Liver (tissue), 9 donors: Measurements from ENCODE around the gene NR3C1. TPM values are rescaled to one million over a fixed set of nuclear protein-coding genes. Genes with fewer than 3 reads are reported as not detected.

Source experiments
- DNase-seq: peaks from one replicate; pipeline ENCODE4 v3.0.0-alpha.2; 2017; ENCODE audit warnings: low spot score
- H3K27ac ChIP-seq, 2 donors: one replicate each; pipeline ENCODE4 v1.7.0; 2013; ENCODE audit warnings: inconsistent platforms in 2 of 2, low read length in 2 of 2, control low read depth in 1 of 2, low read depth in 1 of 2, mild to moderate bottlenecking in 1 of 2
- H3K27me3 ChIP-seq, 4 donors: one replicate each; pipeline versions ENCODE4 v1.6.1 to v1.7.0; 2013; ENCODE audit warnings: low read length in 3 of 4, inconsistent platforms in 1 of 4, mild to moderate bottlenecking in 1 of 4, moderate library complexity in 1 of 4; ENCODE audit not compliant: control insufficient read depth in 4 of 4, insufficient read depth in 4 of 4
- H3K36me3 ChIP-seq, 4 donors: one replicate each; pipeline versions ENCODE4 v1.6.1 to v1.7.0; 2013; ENCODE audit warnings: low read length in 3 of 4, mild to moderate bottlenecking in 3 of 4, low read depth in 1 of 4, moderate library complexity in 1 of 4; ENCODE audit not compliant: control insufficient read depth in 4 of 4, insufficient read depth in 3 of 4
- H3K4me1 ChIP-seq, 4 donors: one replicate each; pipeline versions ENCODE4 v1.6.1 to v1.7.0; 2013; ENCODE audit warnings: low read length in 3 of 4, mild to moderate bottlenecking in 3 of 4, moderate library complexity in 1 of 4; ENCODE audit not compliant: control insufficient read depth in 4 of 4, insufficient read depth in 4 of 4
- H3K4me3 ChIP-seq, 3 donors: one replicate each; pipeline versions ENCODE4 v1.6.1 to v1.7.0; 2013; ENCODE audit warnings: low read length in 3 of 3, control low read depth in 1 of 3, low read depth in 1 of 3, mild to moderate bottlenecking in 1 of 3
- H3K9ac ChIP-seq, 2 donors: one replicate each; pipeline ENCODE4 v1.7.0; 2013; ENCODE audit warnings: low read length in 2 of 2, mild to moderate bottlenecking in 2 of 2, moderate library complexity in 2 of 2, control low read depth in 1 of 2, low read depth in 1 of 2
- H3K9me3 ChIP-seq, 4 donors: one replicate each; pipeline versions ENCODE4 v1.6.1 to v1.7.0; 2013; ENCODE audit warnings: low read length in 3 of 4; ENCODE audit not compliant: control insufficient read depth in 4 of 4
- EGR1 ChIP-seq, 2 donors: IDR thresholded peaks; 2 replicates each; pipeline ENCODE4 v1.6.1; 2016 to 2018; ENCODE audit warnings: antibody characterized with exemption in 2 of 2, low read depth in 2 of 2
- FOXA1 ChIP-seq: IDR thresholded peaks from 2 replicates; pipeline ENCODE4 v1.6.1; 2016; ENCODE audit warnings: antibody characterized with exemption
- FOXA2 ChIP-seq: IDR thresholded peaks from 2 replicates; pipeline ENCODE4 v1.6.1; 2016; ENCODE audit warnings: antibody characterized with exemption
- GABPA ChIP-seq, 2 donors: IDR thresholded peaks in 1 of 2; conservative IDR thresholded peaks in 1 of 2; 2 replicates each; pipeline ENCODE4 v1.6.1; 2016; ENCODE audit warnings: antibody characterized with exemption in 2 of 2, mild to moderate bottlenecking in 1 of 2, moderate library complexity in 1 of 2
- HNF4A ChIP-seq, 2 donors: conservative IDR thresholded peaks; 2 replicates each; pipeline ENCODE4 v1.6.1; 2016; ENCODE audit warnings: antibody characterized with exemption in 2 of 2, mild to moderate bottlenecking in 2 of 2
- HNF4G ChIP-seq: IDR thresholded peaks from 2 replicates; pipeline ENCODE4 v1.6.1; 2016; ENCODE audit warnings: antibody characterized with exemption
- JUND ChIP-seq, 2 donors: IDR thresholded peaks; 2 replicates each; pipeline ENCODE4 v1.6.1; 2016; ENCODE audit warnings: antibody characterized with exemption in 2 of 2
- NR2F2 ChIP-seq: IDR thresholded peaks from 2 replicates; pipeline ENCODE4 v1.6.1; 2016; ENCODE audit warnings: antibody characterized with exemption
- RXRA ChIP-seq, 2 donors: IDR thresholded peaks; 2 replicates each; pipeline ENCODE4 v1.6.1; 2017 to 2018; ENCODE audit warnings: antibody characterized with exemption in 2 of 2, mild to moderate bottlenecking in 1 of 2
- SP1 ChIP-seq: IDR thresholded peaks from 2 replicates; pipeline ENCODE4 v1.6.1; 2018; ENCODE audit warnings: antibody characterized with exemption, mild to moderate bottlenecking
- YY1 ChIP-seq: IDR thresholded peaks from 2 replicates; pipeline ENCODE4 v1.6.1; 2016; ENCODE audit warnings: antibody characterized with exemption, mild to moderate bottlenecking
- WGBS: extraction: QIAGEN DNeasy Blood & Tissue Kit; methylation state at CpG from one replicate; pipeline ENCODE4 v1.1.7; 2013; 5-methylcytosine and 5-hydroxymethylcytosine counted together
- polyA plus RNA-seq, 2 donors: library from polyadenylated mRNA; stranded (reverse) in 1 of 2; unstranded in 1 of 2; fragments of 200-250 nt in 1 of 2; fragments of >200 nt in 1 of 2; fragmentation: Nextera tagmentation in 1 of 2; extraction: Ambion mirVana in 1 of 2; gene quantifications; one replicate each; pipeline versions ENCODE4 v1.2.1 to v1.2.3, GENCODE V29; 2013 to 2015
- total RNA-seq, 2 donors: library from RNA; depleted of rRNA; stranded (reverse); fragments of >200 nt; gene quantifications; one replicate each; pipeline ENCODE4 v1.2.3, GENCODE V29; 2014
- TF ChIP-seq, protein P1 (sequence below): IDR thresholded peaks from 2 replicates; pipeline ENCODE4 v1.6.1; 2016; ENCODE audit warnings: antibody characterized with exemption, mild to moderate bottlenecking
- TF ChIP-seq, protein P2 (sequence below): fragments of 150-350 bp; IDR thresholded peaks from 2 replicates; pipeline ENCODE4 v1.5.1; 2017; ENCODE audit warnings: improper control_type of control experiment, low read depth, low read length; ENCODE audit not compliant: missing input control
- TF ChIP-seq, protein P3 (sequence below): IDR thresholded peaks from 2 replicates; pipeline ENCODE4 v1.6.1; 2016; ENCODE audit warnings: antibody characterized with exemption
- TF ChIP-seq, protein P4 (sequence below): IDR thresholded peaks from 2 replicates; pipeline ENCODE4 v1.6.1; 2016; ENCODE audit warnings: antibody characterized with exemption
- donor health status: healthy.
- donor health status: healthy.
- donor health status: healthy.
- donor health status: healthy.
- donor health status: healthy.

NR3C1 gene
- total and polyA plus RNA-seq, 4 donors: 24.5 to 36.4 (median 29.0) TPM

DNA sequence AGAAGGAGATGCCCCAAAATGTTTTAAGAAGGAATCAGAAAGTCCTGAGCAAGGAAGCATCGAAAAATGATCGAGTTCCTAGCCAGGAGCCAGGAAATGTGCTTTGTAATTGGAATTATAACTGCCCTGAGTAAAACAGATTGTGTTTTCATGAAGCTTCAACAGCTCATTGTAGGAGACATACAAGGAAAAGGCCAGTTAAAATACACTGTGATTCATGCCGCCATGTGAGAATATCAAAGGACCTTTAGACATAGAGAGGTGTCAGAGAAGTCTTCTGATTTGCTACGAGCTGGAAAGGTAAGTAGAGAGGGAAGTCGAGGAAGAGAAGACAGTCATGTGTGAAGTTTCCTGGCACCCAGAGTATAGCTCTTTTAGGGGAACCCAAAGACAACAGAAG is 60.9 kb downstream of the NR3C1 start:
- Histone ChIP-seq H3K27me3 (no peaks in the 10 kb centered on the region), H3K9ac (no peak overlapping the region), H3K9me3 (no peaks in the 10 kb centered on the region), H3K36me3 (peaks cover 0 to 3% (median under 1%) of the 10 kb centered on the region in 4 donors), H3K4me3 (no peak overlapping the region), H3K4me1 (peaks cover 6 to 24% (median 18%) of the 10 kb centered on the region in 4 donors), H3K27ac (peak overlapping the region in 1 of 2 donors; percentile 10)
- 95% methylated on average over 5 of the region's 5 CpGs for WGBS
- TF ChIP-seq, protein P1, sequence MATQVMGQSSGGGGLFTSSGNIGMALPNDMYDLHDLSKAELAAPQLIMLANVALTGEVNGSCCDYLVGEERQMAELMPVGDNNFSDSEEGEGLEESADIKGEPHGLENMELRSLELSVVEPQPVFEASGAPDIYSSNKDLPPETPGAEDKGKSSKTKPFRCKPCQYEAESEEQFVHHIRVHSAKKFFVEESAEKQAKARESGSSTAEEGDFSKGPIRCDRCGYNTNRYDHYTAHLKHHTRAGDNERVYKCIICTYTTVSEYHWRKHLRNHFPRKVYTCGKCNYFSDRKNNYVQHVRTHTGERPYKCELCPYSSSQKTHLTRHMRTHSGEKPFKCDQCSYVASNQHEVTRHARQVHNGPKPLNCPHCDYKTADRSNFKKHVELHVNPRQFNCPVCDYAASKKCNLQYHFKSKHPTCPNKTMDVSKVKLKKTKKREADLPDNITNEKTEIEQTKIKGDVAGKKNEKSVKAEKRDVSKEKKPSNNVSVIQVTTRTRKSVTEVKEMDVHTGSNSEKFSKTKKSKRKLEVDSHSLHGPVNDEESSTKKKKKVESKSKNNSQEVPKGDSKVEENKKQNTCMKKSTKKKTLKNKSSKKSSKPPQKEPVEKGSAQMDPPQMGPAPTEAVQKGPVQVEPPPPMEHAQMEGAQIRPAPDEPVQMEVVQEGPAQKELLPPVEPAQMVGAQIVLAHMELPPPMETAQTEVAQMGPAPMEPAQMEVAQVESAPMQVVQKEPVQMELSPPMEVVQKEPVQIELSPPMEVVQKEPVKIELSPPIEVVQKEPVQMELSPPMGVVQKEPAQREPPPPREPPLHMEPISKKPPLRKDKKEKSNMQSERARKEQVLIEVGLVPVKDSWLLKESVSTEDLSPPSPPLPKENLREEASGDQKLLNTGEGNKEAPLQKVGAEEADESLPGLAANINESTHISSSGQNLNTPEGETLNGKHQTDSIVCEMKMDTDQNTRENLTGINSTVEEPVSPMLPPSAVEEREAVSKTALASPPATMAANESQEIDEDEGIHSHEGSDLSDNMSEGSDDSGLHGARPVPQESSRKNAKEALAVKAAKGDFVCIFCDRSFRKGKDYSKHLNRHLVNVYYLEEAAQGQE: no peak
- TF ChIP-seq NR2F2 (no peak), RXRA (IDR thresholded peaks at IDR 0.05) (no peak), EGR1 (IDR thresholded peaks at IDR 0.05; ENCODE audit: low read depth in 2 of 2) (no peak), JUND (IDR thresholded peaks at IDR 0.05) (no peak), YY1 (no peak), HNF4A (conservative IDR thresholded peaks at IDR 0.05) (no peak), FOXA2 (no peak), FOXA1 (no peak)
- TF ChIP-seq, protein P2, sequence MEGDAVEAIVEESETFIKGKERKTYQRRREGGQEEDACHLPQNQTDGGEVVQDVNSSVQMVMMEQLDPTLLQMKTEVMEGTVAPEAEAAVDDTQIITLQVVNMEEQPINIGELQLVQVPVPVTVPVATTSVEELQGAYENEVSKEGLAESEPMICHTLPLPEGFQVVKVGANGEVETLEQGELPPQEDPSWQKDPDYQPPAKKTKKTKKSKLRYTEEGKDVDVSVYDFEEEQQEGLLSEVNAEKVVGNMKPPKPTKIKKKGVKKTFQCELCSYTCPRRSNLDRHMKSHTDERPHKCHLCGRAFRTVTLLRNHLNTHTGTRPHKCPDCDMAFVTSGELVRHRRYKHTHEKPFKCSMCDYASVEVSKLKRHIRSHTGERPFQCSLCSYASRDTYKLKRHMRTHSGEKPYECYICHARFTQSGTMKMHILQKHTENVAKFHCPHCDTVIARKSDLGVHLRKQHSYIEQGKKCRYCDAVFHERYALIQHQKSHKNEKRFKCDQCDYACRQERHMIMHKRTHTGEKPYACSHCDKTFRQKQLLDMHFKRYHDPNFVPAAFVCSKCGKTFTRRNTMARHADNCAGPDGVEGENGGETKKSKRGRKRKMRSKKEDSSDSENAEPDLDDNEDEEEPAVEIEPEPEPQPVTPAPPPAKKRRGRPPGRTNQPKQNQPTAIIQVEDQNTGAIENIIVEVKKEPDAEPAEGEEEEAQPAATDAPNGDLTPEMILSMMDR: no peak
- TF ChIP-seq, protein P3, sequence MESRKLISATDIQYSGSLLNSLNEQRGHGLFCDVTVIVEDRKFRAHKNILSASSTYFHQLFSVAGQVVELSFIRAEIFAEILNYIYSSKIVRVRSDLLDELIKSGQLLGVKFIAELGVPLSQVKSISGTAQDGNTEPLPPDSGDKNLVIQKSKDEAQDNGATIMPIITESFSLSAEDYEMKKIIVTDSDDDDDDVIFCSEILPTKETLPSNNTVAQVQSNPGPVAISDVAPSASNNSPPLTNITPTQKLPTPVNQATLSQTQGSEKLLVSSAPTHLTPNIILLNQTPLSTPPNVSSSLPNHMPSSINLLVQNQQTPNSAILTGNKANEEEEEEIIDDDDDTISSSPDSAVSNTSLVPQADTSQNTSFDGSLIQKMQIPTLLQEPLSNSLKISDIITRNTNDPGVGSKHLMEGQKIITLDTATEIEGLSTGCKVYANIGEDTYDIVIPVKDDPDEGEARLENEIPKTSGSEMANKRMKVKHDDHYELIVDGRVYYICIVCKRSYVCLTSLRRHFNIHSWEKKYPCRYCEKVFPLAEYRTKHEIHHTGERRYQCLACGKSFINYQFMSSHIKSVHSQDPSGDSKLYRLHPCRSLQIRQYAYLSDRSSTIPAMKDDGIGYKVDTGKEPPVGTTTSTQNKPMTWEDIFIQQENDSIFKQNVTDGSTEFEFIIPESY: no peak
- no peak for DNase-seq

DNA sequence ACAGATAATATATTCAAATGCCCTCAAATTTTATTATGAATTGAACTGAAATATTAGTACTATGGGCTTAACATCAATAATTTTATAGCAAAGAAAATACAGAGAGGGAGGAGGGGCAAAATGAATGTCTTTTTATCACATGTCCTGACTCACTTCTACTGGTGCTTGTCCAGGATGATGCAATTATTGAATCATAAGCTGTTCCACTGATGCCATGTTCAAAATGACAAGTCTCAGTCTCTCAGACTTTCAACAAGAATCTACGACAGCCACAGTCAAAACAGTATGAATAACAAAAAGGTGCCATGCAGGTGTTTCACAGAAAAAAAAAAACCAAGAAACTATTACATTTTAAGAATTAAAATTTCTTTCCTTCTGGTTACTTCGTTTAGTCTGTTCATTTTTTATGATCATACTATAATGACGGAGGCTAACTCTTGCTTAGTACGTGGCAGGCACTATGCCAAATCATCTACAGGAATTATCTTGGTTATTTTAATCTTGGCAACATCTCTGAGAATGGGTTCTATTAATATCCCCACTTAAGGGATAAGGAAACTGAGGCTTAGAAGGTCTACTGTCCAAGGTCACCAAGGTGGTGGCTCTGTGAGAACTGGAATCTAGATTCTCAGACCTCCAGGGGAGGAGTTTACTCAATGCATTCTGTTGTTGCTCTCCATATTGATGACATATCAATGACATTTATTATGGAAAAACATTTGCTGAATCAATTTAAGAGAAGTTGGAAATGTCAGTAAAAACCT is 61.5 kb downstream of the NR3C1 start:
- Histone ChIP-seq H3K9me3 (no peaks in the 10 kb centered on the region), H3K27me3 (no peaks in the 10 kb centered on the region), H3K4me1 (peaks cover 6 to 19% (median 12%) of the 10 kb centered on the region in 4 donors), H3K9ac (no peak overlapping the region), H3K4me3 (no peak overlapping the region), H3K27ac (no peak overlapping the region), H3K36me3 (peaks cover 0 to 3% (median under 1%) of the 10 kb centered on the region in 4 donors)
- TF ChIP-seq, protein P4, sequence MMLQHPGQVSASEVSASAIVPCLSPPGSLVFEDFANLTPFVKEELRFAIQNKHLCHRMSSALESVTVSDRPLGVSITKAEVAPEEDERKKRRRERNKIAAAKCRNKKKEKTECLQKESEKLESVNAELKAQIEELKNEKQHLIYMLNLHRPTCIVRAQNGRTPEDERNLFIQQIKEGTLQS: peak; percentile 79
- TF ChIP-seq EGR1 (IDR thresholded peaks at IDR 0.05; ENCODE audit: low read depth in 2 of 2): no peak
- no peak for TF ChIP-seq GABPA (IDR thresholded peaks at IDR 0.05 in 1 of 2, conservative IDR thresholded peaks at IDR 0.05 in 1 of 2)
- no peak for TF ChIP-seq RXRA (IDR thresholded peaks at IDR 0.05)
- TF ChIP-seq NR2F2: no peak
- TF ChIP-seq FOXA2: no peak
- TF ChIP-seq, protein P3: no peak
- TF ChIP-seq HNF4G: no peak
- TF ChIP-seq, protein P1: no peak
- TF ChIP-seq SP1: no peak
- no peak for TF ChIP-seq HNF4A (conservative IDR thresholded peaks at IDR 0.05)
- TF ChIP-seq JUND (IDR thresholded peaks at IDR 0.05): peak in 1 of 2 donors; percentile 50
- DNase-seq: no peak
- 80% methylated on average over 4 of the region's 4 CpGs for WGBS
